GM21576 (cell line): Measurements from ENCODE around the gene CRIM1.

Experiments used
- ATAC-seq: cut with Tn5 transposase; IDR thresholded peaks from one replicate; pipeline ENCODE4 v1.9.1; 2021; ENCODE audit warnings: mild to moderate bottlenecking, moderate library complexity; ENCODE audit not compliant: unreplicated experiment

CRIM1 gene

DNA sequence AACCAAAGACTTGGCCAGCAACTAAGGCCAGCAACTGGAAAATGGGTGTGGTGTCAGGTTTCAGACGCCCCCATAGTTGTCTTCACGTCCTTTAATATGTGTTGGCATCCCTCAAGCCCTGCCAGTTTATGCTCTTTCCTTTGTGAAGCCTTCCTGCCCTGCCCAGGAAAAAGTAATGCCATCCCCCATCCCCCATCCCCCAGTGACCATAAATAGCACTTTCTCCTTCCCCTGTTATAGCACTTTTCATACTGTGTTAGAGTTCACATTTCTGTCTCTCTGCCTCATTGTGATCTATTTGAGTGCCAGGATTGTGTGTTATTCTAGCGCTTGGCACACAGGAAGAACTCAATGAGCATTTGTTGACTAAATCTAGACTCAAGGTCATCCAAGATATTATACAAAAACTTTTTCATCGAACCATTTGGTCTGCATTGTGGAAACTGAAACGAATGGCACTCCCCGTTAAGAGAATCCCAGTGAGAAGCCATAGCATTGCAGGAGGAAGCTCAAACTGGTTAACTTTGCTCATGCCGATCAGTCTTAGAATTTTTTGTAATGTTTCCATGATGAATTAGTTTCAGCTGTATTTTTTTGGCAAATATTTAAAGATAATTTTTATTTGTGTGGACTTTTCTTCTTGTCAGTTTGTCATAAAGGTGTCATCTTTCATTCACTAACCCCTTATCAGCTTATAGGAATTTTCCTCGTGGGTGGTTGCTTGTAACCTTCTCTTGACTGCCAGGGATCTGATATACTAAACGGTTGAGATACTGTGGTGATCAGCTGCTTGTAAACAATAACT is 15.7 kb downstream of the CRIM1 start:
- ATAC-seq, result no peak

DNA sequence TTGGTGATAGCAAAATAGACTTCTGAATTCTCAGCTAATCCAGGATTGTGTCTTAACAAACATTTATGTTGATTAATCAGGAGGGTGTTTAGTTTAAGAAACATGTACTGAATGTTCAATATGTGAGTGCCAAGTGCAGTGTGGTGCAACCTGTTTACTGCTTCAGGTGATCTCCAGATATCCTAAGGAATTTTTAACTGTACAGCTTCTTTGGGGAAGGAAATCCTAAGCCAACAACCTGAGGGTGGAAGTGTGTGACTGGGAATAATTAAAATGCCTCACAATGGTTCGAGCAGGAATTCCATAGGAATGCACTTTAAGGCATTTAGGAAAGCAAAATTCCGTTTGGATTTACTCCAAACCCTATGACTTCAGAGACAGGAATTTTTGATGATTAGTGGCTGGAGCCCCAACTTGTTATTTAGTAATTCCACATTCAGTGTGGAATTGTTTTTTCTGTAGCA is 16.4 kb downstream of the CRIM1 start:
- ATAC-seq, result no peak

DNA sequence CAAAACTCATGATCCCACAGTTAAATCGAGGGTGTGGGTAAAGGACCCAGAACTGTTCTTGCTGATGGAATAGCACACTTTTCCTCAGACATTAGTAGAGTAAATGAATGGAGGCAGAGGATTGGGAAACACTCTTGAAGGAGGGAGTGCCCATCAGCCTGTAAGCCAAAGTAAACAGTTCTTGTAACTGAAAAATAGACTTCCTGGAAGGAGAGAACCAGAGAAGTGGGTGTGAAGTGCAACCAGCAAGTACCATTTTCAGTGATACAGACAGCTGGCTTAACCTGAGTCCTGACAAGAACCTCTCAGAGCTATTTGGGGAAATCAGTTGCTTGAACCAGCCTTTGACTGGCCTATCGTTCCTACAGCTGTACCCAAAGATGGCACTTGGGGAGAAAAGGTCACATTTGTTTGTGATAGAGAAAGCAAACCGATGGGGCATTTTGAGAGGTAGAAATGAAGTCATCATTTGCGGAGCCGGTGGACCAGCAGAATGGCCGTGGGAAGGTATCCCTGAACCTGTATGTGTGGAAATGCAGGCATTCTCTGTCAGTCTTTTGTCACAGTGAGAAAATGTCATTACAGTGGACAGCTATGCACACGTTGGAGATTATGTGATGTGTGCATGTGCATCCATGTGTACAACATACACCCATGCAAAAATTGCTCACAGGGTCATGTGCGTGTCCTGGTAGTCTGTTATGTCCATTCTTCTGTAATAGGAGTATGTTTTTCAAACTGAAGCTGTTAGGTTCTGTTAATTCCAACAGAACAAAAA is 17.8 kb downstream of the CRIM1 start:
- ATAC-seq, result no peak

DNA sequence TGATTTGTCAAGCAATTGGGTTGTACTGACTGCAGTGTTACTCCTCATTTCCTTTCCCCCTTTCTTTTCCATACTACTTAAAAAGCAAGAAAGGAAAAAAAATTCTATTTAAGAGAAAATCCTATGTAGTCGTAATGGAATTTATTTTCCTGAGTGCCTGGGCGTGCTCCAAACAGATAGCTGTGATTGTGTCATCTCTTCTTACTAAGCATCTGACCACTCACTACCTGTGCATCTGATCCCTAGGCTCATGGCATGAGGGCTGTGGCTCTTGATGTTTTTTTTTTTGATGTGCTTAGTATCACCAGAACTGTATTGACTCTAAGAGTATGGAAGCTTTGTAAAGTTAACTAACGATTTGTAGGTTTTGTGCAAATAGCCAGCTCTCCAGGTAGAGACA is 19.0 kb downstream of the CRIM1 start:
- ATAC-seq, result no peak

DNA sequence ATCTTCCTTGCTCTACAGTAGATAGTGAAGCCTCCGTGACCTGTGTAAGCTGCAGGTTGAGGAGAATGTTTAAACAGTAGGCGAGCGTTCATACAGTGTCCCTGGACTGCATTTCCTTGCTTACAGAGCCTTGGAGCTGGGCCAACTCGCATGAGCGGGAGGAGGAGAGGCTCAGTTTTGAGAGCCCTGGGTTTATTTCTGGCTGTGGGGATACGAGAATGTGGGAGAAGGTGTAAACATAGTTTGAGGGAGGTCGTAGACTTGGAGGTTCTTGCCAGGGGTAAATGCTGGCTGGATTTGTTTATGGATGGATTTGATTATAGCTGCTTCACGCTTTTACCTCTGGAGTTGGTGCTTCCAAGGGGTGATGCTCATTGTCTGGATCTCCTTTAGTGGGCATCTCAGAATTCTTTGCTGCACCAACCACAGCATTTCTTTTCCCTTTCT is 20.8 kb downstream of the CRIM1 start:
- ATAC-seq, result no peak

DNA sequence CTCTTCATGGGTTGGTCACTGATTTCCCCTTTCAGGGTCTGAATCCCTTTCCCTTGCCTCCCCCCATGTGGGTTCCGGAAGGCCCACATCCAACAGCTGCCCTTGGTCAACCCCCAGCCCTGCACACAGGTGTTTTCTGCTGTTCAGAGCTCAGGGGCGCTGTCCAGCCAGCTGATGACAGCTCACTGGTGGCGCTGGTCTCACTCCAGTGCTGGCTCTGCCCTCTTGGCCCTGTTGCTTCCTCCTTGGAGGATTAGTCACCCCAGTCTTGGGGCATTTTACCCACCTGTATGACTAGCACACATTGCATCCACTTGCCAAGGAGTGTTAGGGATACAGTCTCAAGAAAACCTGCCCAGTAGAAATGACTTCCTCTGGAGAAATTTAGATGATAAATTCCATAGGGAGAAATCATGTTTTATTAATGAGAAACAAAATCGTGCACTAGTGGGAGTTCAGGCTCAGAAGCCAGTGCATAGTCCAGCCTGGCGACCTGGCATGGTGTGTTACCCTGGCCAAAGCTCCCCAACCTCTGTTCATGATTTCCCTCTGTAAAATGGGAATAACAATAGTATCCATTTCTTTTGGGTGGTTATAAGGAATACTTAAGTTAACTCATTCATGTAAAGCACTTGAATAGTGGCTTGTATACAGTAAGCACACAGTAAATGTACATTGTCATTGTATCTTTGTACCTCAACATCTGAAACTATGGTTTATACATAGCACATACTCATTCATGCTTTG is 21.6 kb downstream of the CRIM1 start:
- ATAC-seq, result no peak

DNA sequence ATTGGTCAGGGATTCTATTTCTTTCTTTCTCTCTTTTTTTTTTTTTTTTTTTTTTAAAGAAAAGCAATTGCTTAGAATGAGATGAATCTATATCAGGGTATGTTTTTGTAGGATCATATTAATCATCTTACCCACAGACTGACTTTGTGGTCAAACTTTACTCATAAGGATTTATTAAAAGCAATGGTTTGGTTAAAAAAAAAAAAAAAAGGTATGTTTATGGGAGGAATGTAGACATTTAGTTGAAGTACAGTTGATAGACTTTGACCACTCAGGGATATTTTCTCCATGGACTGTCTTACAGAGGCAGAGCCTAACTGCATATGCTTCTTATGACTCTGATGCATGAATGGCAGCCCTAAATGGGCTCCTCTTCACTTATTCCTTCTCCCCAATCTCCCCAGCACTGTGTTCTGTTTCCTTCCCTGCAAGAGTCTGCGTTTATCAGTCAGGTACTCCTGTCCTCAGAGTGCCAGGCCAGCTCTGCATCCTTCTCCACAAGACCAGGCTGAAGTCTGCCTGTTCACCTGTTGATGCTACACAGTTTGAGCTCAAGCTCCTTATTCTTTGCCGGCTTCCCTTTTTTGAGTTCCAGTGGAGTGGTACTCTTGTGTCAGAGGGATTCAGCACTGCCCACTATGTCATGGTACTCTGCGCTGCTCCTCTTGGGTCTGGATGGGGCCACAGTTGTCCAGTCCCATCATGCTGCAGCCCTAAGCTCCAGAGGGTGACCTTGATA is 24.3 kb downstream of the CRIM1 start:
- ATAC-seq, result no peak

DNA sequence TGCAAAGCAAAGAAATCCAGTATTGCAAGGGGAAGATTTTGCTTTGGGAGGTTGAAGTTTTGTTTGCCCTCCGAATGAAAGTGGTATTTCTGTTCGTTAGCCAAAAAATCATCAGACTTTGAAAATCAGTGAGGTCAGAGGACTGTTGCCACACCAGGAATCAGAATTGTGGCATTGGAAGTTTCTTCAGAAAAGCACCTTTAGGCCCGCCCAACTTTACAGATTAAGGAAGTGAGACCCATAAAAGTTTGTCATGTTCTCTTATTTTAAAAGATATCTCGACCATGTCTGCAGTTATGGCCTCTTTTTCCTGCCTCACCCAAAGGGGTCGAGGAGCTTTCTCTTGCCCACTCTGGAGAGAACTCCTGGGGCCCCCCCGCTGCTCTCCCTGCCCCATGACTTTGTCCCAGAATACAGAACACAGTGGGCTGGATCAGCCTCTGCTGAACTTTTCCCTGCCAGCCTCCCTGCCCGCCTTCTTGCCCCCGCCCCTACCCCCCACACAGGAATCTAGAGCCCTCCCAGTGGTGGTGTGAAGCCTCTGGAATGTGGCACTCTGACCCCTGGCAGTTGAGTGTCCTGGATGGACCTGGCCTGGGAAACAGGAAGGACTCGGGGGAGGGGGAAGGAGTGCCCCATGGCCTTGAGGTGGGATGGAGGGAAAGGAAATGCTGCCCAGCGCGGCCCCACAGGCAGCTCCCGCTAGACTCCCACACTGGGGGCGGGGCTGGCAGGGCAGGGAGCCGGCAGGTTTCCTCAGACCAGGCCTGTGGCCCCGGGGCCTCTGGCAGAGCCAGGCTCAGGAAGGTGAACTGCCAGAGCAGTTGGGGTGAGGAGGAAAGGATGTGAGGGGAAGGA is 25.3 kb downstream of the CRIM1 start:
- no peak for ATAC-seq

DNA sequence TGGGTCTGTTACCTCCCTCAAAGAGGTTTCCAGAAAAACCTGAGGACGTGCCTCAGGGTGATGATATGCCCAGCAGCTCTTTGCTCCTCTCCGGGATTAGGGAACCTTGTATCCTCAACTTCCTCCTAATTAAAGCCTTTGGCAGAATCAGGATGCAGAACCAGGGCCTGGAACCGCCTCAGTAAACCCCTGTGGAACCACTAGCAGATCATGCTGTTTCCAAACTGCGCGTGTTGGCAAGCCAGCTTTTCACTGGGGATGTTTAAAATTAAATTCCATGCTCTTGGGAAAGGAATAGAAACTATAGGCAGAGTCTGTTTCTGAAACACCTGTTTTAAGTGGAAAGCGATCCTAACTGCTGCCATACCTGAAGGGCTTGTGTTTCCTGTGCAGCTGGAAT is 26.4 kb downstream of the CRIM1 start:
- no peak for ATAC-seq

DNA sequence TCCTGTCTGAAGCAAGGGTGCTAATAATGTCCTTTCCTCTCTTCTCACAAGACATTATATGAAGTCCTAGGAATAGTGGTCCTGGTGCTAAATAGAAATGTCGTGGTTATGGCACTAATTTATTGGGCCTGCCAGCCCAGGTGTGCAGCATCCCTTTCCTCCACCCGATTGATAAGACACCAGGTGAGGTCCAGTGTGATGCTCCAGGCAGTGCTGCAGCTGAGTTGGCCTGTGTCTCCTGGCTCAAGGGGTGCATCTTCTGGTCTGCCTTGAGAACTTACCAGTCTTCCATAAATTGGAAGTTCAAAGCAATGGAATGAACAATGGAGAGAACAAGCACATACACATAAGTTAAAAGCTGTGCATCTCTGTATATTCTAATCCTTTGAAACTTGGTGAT is 26.9 kb downstream of the CRIM1 start:
- ATAC-seq, result no peak

DNA sequence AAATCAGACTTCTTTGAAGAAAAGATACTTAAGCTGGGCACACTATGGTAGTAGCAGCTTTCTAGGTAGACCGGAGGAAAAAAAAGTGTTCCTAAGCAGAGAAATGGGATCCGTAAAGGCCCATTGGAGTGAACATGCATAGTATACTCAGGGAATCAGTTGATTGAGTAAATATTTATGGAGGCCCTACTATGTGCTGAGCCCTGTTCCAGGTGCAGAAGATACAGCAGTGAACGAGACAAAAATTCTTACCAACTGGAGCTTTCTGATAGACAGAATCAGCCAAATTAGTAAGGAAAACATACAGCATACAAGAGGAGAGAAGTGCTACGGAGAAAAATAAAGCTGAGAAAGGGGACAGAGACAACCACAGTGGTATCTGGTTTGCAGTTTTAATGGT is 28.1 kb downstream of the CRIM1 start:
- ATAC-seq, result no peak

DNA sequence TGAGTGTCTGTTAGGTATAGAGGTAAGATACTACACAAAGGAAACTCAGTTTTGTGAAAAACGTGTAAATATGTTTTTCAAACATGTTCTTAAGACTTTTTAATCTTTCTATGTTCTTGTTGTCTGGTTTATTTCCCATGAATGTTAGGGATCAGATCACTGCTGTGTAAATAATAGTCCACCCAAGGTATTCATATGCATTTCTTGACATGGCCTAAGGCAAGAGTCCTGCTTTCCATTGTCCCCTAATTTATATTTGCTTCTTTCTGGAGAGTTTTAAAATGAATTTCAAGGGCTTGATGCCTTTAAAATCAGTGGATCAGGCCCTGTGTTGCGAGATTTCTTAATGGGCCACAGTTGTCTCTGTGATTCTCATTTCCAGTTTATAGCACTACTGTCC is 28.9 kb downstream of the CRIM1 start:
- ATAC-seq, result no peak

DNA sequence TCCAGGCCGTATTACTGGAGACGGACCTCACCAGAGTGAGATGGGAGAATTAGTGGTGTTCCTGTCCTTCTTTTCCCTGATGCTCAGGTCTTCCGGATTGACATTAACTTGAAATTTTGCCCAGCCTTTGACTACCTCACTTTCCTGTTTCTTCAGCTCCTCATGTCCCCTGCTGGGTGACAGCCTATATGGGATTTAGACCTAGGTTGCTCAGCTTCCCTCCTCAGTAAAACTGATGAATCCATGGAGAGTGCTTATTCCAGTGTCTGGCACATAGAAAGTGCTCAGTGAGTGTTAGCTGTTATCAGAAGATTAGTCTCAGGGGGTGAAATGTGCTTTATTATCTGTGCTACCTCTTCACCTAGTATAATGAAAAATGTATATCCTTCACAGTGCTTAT is 30.0 kb downstream of the CRIM1 start:
- ATAC-seq, result no peak

DNA sequence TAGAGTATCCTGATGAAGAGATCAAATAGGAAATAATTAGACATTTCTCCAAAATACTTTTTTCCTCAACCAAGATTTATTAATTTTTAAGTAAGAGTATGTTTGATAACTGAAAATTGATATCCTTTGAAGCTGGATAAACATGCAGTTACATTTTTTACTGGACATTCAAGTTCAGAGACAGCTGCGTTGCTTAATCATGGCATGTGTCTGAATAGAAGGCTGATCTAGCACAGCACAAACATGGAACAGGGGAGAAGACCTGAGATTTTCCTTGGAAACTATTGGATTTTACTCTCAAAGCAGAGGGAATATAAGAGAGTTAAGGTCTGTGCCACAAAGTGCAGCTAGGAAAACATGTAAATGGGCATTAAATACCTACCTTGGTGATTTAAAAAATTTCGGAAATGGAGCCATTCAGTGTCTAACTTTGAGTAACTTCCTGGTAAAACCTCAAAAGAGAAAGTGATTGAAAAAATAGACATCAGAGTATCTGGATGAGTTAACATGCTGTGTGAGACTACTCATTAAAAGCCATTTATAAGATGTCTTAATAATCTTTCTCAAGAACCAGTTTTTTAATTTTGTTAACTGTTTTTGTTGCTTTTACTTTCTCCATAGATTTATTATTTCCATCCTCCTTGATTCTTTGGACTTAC is 31.8 kb downstream of the CRIM1 start:
- no peak for ATAC-seq

DNA sequence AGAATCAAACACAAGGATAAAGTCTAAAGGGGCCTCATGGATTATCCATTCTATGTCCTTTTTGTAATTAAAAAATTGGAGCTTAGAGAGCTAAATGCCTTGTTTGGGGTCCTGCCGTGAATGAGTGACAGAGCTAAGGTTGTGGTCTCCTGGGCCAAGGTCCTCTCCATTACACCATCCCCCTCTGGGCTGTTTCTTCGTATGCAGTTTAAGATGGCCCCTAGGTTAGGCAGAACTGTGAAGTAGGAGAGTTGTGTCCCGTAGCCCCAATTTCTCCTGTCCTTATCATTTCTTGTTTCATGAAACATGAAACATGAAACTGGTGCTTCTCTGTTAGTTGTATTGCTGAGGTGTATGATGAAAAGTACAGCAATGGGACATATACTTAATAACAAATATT is 32.9 kb downstream of the CRIM1 start:
- ATAC-seq, result no peak

DNA sequence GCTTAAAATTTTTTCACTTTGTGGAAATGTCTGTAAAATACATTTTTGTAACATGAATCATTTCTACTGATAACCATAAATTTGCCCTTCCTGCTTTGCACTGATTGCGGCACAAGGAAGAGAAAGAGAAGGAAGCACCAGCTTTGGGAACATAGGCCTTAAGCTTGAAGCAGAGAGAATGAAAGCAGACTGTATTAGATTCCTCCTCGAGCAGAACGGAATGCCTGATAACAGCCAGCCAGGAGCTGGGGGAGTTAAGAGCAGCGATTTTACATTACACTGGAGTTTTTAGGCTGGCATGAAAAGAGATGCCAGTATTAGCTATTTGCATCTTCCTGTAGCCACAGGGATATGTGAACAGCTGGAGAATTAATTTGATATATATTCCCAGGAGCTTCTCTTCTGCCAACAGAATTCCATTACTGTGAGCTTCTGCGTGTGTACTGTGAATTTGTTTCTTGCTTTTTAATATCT is 33.5 kb downstream of the CRIM1 start:
- no peak for ATAC-seq

DNA sequence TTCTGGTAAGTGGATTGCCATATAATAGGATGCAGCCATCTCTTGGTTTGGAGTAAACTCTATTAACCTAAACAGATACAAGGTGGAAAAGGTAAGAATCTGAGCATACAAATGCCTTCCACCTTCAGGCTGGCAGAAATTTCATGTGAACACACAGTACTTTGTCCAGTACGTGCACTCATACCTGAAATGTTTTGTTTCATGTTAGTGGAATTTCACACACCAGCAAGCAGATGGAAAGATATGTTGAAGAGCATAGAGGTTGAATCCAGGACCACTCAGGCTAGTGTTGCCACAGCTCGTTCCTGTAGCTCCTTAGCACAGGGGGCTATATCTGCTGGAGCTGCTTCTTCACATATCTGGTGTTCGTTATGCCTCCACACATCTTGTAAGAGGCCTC is 34.0 kb downstream of the CRIM1 start:
- ATAC-seq, result no peak

DNA sequence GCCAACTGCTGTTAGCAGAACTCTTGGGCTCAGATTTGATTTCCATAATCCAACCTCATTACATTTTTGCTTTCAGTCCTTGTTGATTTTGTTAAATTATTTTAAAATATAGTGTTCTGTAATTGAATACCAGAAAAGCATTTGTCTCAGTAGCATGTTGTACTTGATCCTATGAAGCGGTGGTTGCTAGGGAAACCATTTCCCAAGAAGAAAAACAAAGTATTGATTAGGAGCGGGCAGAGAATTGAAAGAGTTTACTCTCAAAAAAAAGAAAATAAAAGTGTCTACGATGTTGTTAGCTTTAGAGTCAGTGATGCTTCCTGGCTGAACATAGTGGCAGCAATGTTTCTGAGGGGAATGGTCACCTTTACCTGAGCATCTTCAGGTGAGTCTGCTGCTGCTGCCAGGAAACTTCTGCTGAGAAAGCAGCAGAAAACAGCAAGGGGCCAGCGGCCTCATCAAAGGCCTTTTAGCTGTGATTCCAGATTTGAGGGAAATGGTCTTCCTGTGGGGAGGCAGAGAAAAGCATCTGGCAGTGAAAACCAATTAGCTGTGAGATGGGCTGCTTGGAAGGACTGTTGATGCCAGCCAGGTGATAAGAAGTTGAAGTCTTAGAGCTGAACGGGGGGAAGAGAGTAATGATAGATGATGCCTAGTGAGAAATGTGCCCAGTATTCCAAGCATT is 37.1 kb downstream of the CRIM1 start:
- no peak for ATAC-seq
